Measurements from ENCODE around the gene EXOSC2. TPM values are rescaled to one million over a fixed set of nuclear protein-coding genes. Genes with fewer than 3 reads are reported as not detected.

The EXOSC2 gene
- total RNA-seq, 1 donor from 2014 or later = 24.9 TPM

- H3K36me3 ChIP-seq (ENCODE audit: control insufficient read depth, insufficient read depth, low read length) = no peaks in the 10 kb centered on the region
- peaks cover 92% of the 10 kb centered on the region for H3K27me3 ChIP-seq (ENCODE audit: control insufficient read depth, insufficient read depth, low read length)
- no peak for DNase-seq (ENCODE audit: low read depth)
- no peak overlapping the region for H3K4me3 ChIP-seq (ENCODE audit: low read depth, low read length)
- no peak for TF ChIP-seq CTCF (IDR thresholded peaks at IDR 0.05; ENCODE audit: insufficient read depth, low read length, poor library complexity, severe bottlenecking)
Observed at GRCh38 chr9:130659699-130660248, 33.8 kb upstream of the EXOSC2 start.

- DNase-seq (ENCODE audit: low read depth) = no peak
- Histone ChIP-seq H3K36me3 (ENCODE audit: control insufficient read depth, insufficient read depth, low read length) (no peaks in the 10 kb centered on the region), H3K27me3 (ENCODE audit: control insufficient read depth, insufficient read depth, low read length) (peaks cover 95% of the 10 kb centered on the region), H3K4me3 (ENCODE audit: low read depth, low read length) (no peak overlapping the region)
- TF ChIP-seq CTCF (IDR thresholded peaks at IDR 0.05; ENCODE audit: insufficient read depth, low read length, poor library complexity, severe bottlenecking) = no peak
Observed at GRCh38 chr9:130660326-130660682, 33.3 kb upstream of the EXOSC2 start.

GRCh38 chr9:130660683-130661450 is 32.7 kb upstream of the EXOSC2 start:
- no peak for DNase-seq (ENCODE audit: low read depth)
- peaks cover 97% of the 10 kb centered on the region for H3K27me3 ChIP-seq (ENCODE audit: control insufficient read depth, insufficient read depth, low read length)
- H3K4me3 ChIP-seq (ENCODE audit: low read depth, low read length) = no peak overlapping the region
- TF ChIP-seq CTCF (IDR thresholded peaks at IDR 0.05; ENCODE audit: insufficient read depth, low read length, poor library complexity, severe bottlenecking) = no peak
- no peaks in the 10 kb centered on the region for H3K36me3 ChIP-seq (ENCODE audit: control insufficient read depth, insufficient read depth, low read length)

- no peak for TF ChIP-seq CTCF (IDR thresholded peaks at IDR 0.05; ENCODE audit: insufficient read depth, low read length, poor library complexity, severe bottlenecking)
- H3K27me3 ChIP-seq (ENCODE audit: control insufficient read depth, insufficient read depth, low read length) = peaks cover 97% of the 10 kb centered on the region
- no peak for DNase-seq (ENCODE audit: low read depth)
- H3K4me3 ChIP-seq (ENCODE audit: low read depth, low read length) = no peak overlapping the region
- H3K36me3 ChIP-seq (ENCODE audit: control insufficient read depth, insufficient read depth, low read length) = no peaks in the 10 kb centered on the region
Observed at GRCh38 chr9:130661451-130662098, 32.0 kb upstream of the EXOSC2 start.

GRCh38 chr9:130662099-130662969 is 31.2 kb upstream of the EXOSC2 start:
- Histone ChIP-seq H3K4me3 (ENCODE audit: low read depth, low read length) (no peak overlapping the region), H3K36me3 (ENCODE audit: control insufficient read depth, insufficient read depth, low read length) (no peaks in the 10 kb centered on the region), H3K27me3 (ENCODE audit: control insufficient read depth, insufficient read depth, low read length) (peaks cover 97% of the 10 kb centered on the region)
- TF ChIP-seq CTCF (IDR thresholded peaks at IDR 0.05; ENCODE audit: insufficient read depth, low read length, poor library complexity, severe bottlenecking) = no peak
- DNase-seq (ENCODE audit: low read depth) = no peak
